NCI-H82 (cell line): ENCODE results near the gene PLEKHM1.
"Not testable (repeated sequence)": the region's sequence is repeated elsewhere in the genome, so short reads cannot be mapped to it uniquely, and the experiment has no call there.

ENCODE experiments used
- DNase-seq: peaks from one replicate; lab custom pipeline; 2025; lab: John Stamatoyannopoulos, UW

Gene PLEKHM1

GRCh38 chr17:45441526-45442310 is 48.8 kb downstream of the PLEKHM1 start:
- DNase-seq: peak; percentile 43

- not testable (repeated sequence) for DNase-seq
These were observed 49.5 kb downstream of the PLEKHM1 start for GRCh38 chr17:45440839-45441515.

DNA sequence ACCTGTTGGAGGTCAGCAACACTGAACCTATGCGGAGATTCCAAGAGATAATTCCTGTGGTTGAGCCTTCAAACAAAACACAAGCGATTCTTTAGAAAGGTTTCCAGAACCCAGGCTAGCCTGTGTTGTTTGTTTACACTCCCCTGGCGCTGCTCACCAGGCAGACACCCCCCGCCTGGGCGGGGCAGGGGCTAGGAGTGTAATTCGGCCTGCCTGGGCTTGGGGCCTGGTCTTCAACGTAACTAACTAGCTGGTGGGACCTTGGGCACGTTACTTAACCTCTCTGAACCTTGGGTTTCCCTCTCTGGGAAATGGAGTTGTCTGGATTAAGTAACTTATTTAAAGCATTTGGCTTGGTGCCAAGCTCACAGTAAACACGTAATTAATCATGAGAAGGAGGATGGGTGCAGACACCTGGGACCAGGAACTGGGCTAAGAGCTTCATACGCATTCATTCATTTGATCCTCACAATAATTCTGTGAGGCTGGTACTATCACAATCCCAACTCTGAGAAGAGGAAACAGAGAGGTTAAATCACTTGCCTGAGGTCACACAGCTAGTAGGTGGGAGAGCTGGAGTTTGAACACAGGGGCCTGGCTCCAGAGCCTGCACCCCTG is 50.3 kb downstream of the PLEKHM1 start:
- peak; percentile 96 for DNase-seq

DNA sequence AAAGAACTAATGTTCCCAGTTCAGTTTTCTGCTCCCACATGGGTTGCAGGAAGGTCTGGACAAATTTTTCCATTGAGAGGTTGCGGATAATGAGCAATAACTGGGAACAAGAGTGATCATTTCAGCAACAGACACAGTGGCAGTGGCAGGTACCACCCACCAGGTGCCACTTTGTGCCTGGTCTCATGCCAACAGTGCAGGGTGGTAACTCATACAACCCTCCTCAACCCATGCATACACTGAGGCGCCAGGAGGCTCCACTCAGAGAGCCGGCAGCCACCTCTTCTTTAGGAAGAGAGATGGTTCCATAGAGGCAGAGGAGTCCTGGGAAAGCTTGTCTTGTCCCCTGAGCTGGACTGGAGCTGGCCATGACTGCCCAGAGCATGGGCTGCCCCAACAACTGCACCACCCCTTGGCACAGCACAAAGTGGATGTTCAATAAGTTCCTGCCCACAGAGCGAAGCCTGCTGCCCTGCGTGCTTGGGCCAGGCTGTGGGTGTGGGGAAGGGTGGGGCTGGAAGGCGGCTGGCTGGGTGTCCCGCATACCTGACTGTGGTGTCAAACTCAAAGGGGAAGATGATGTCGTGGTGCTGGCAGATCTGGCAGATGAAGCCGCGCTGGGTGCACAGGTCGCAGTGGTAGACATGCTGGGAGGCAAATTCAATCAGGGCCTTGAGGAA is 51.5 kb downstream of the PLEKHM1 start:
- DNase-seq: no peak

DNA sequence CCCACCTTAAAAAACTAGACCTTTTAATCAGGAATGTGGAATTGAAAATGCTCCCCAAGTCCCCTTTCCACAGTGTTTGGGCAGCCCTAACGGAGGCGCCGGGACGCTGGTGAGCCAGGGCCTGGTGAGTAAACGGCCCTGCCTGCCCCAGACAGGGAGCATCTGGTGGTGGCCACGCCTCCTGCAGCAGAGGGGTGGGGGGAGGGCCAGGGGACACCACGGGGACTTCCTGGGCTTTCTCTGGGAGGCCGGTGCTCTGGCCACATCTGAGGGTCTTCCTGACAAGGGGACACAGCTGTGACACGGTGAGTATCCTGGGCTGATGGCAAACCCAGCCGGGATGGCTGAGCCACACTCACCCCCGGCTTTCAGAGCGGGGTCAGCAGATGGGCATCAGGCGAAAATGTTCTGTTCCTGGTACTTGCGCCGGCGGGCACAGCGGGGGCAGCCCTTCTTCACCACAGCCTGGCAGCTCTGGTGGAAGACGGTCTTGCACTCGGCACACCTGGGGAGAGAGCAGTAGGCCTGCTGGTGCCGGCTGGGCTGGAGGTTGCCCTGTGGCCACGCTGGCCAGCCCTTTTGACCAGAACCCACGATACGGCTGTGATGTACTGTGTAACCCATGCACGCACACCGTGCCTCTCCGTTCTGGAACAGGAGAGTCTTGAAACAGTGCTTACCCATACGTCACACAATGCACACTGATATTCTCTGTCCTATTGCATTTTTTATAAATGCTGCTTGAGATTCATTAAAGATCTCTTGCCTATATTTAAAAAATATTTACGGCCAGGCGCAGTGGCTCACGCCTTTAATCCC is 52.8 kb downstream of the PLEKHM1 start:
- peak; percentile 39 for DNase-seq

- no peak for DNase-seq
These were observed 53.7 kb downstream of the PLEKHM1 start for GRCh38 chr17:45436625-45437464.

DNA sequence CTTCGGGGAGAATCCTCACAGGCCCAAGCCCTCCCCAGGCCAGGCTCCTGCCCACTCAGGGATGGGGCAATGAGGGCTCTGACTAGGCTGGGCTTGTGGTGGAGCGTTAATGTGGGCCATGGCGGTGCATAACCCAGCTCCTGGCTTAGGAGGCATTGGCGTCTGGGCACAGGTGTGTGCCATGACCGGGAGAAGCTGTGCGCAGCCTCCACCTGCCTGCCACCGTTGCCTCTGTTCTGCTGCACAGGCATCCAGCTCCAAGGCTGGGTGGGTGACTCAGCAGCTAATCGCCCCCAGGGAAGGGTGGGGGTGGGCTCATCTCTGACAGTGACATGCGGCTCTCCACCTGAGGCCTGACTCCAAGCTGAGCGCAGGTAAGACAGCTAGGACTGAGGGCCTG is 54.4 kb downstream of the PLEKHM1 start:
- DNase-seq: peak; percentile 39

DNA sequence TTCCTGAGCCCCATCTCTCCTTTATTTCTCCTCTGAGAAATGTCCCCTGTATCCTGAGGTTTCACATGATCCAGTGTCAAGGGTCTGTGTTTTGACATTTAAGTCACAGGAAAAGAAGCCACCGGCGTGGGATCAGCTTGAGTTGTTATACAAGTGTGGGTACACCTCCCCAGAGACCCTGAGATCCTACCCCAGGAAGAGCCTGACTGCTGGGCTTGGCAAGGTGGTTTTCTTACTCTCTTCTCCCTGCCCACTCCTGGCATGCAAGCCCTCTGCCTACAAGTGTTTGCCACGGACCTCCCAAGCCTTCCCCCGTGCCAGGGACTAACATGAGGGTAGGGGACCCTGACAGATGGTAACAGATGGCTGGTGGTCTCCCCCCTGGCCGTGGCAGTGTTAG is 55.0 kb downstream of the PLEKHM1 start:
- DNase-seq: no peak

DNA sequence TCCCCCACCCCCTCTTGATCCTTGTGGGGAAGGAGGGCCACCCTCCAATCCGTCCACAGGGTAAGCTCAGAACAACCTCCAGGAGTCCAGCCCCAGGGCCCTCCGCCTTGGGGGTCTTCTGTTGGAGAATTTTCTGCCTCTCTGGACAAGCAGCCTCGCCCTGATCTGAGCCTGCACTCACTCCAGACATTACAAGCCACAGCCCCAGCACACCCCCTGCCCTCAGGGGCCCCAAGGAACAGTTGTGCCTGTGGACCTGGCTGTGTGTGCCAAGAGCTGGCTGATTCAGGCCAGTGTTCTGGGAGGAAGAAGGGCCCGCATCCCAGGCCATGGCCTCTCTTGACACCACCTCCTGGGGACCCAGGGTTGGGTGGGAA is 57.4 kb downstream of the PLEKHM1 start:
- no peak for DNase-seq

DNA sequence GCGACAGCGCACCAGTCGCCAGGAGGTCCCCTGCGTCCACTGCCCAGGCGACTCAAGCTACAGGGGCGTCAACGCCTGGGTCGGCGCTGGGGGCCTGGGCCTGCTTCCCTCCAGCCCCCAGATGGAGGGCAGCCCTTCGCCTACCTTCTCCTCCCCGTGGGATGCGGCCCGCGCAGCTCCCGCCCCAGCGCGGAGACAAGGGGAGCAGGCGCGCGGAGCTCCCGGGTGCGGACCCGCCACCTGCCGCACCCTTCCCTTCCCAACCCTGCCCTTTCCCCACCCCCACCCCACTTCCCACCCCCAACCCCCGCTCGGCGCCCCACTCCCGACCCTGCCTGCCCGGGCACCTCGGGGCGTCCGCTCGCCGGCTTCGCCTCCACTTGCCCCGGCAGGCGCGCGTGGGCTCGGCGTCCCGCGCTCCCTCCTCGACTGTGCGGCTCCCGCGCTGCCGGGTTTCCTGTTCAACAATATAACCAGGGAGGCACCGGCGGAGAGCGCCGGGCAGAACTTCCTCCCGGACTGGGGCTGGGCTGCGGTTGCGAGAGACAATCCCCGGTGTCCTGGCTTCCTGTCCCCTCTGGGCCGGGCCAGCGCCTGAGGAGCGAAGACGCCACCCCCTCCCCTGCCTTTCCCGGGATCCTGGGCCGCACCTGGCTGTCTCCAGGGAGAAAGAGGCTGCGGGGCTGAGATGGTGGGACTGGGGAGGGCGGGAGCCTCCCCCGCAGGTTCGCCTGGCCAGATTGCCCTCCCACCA is 57.9 kb downstream of the PLEKHM1 start, which contains the start of gene ARHGAP27:
Gene ARHGAP27 (minus strand): TSS at position 466 of the 754 bp plus-strand sequence. CDS start 2,591 bp downstream, outside the sequence.
- DNase-seq: no peak

DNA sequence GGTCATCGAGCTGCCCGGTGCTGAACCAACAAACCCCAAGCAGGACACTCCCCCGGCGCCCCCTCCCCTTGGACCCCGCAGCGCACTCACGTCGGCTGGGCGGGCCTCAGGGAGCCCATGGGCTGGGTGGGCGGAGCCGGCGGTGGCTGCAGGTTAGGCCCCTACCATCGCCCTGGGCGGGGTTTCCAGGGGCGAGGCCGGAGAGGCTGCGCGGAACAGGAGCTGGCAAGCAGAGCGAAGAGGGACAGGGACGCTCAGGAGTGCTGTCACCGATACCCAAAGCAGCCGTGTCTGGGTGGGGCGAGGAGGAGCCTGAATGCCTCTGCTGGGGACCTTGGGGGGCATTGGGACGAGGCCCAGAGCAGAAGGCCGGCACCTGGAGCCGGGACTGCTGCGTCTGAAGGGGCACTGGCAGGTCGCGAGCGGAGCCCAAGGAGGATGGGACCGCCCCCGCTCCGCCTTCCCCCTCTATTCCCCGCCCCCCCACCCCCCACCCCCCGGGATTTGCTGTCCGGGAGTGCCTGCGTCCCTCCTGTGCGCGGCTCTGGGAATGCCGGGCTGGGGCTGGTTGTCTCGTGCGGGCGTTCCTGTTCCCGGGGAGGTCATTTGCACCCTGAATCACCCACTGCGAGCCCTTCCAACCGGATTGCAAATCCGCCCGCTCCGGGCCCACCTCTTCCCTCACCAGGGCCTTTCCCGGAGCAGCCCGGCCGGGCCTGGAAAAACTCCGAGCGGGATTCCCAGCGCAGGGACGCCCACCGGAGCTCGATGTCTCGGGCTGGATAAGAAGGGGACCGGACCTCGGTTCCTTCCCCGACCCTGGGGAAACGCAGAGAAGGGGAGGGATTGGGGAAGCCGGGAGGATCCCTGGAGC is 58.8 kb downstream of the PLEKHM1 start:
- peak; percentile 89 for DNase-seq

DNA sequence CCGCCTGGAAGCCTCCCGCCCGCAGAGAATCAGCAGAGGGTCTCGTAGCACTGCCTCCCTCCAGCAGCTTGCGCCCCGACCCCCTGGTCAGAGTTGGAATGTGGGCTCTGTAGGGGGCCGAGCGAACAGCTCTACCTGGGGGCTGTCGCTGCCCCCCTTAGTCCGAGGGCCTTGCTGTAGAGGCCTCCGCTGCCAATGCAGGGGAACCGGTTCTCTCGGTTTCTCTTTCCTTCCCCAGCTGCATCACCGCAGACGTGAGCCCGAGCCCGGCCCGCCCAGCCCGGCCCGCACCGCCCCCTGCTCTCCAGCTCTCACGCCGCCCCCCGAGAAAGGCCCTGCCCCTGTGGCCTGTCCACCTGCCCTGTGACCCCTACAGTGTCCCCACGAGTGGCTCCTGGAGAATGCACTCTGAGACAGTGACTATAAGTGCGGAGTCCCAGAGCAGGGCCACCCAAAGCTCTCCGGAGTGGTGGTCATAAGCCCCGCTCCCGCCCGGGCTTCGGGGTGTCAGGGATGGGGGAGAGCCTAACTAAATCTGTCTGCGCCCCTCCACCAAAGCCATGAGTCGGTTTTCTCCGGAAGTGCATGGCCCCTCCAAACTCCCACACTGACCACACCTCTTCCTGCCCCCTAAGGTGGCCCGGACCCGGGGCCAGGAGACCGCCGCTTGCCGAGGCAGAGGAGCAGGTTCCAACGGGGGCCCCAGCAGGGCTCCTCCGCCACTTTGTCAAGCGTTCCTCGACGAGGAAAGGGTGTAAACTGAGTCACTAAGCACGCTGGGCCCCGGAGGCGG is 59.6 kb downstream of the PLEKHM1 start:
- DNase-seq: no peak

DNA sequence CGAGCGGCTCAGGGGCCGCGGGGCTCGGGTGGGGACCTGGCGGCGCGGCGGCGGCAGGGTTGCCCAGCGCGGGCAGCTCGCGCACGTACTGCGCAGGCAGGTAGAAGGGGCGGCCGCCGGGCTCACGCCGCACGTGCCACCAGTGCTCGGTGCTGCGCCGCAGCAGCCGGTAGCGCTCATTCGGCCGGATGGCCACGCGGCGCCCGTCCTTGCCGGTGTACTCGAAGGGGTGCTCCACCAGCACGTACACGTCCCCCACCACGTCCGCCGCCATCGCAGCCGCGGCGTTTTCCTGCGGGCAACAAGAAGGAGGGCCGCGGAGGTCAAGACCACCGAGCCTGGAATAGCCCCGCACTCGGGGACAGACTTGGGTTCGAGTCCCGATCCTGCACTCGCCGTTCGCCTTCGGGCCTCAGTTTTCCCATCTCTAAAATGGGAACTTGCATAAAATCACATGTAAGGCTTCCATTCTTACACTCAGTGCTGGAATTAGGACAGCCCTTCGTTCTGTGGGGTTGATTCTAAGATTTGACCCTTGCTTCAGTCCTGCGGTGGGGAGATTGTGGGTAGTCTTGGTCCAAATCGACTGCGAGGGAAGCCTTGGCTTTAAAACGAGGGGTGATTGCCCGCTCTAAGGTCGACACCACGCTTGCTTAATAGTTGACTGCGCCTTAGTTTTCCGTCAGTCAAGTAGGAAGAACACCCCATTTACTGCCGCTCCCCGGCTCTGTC is 60.3 kb downstream of the PLEKHM1 start:
- peak; percentile 42 for DNase-seq

- peak; percentile 86 for DNase-seq
These were observed 61.0 kb downstream of the PLEKHM1 start for GRCh38 chr17:45429339-45430005.

- no peak for DNase-seq
These were observed 61.6 kb downstream of the PLEKHM1 start for GRCh38 chr17:45428931-45429338.

DNA sequence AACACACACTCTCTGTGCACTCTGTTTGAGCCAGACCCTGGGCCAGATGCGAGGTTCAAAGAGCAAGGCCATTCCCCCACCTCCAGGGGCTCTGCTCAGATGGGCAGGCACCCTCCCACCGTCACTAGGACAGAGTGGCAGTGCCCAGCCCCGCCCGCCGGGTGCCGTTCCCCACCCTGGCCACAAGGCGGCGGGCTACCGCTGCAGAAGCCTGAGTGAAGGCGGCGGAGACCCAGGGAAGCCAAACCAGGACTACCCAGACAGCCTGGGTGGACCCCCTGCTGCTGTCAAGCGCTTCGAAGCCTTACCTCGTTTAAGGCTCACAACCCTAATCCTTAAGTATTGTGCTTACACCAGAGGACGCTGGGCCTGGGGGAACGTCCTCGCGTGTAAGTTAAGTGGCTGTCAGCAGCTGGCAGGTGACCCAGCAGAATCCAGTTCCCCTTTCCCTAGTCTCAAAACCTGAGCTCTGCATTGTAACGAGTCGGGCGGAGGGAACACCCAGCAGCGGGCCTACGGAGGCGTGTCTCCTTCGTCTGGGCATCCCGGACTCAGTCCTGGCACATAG is 62.4 kb downstream of the PLEKHM1 start:
- peak; percentile 92 for DNase-seq
